Middle frontal gyrus (tissue), 1 donor: ENCODE measurements around the gene GTPBP4.
A peak's percentile ranks its signal among the peaks of the same experiment; 100 is the strongest.

Experiments used
- DNase-seq: peaks from one replicate; pipeline ENCODE4 v3.0.0-alpha.2; 2015; ENCODE audit warnings: low spot score; ENCODE audit errors: extremely low spot score

Gene GTPBP4

GRCh38 chr10:987870-988666 lies at the start of gene GTPBP4:
Gene GTPBP4 (plus strand): TSS chr10:988434. CDS start chr10:988480, 46 bp downstream.
- peak; percentile 95 for DNase-seq

DNA sequence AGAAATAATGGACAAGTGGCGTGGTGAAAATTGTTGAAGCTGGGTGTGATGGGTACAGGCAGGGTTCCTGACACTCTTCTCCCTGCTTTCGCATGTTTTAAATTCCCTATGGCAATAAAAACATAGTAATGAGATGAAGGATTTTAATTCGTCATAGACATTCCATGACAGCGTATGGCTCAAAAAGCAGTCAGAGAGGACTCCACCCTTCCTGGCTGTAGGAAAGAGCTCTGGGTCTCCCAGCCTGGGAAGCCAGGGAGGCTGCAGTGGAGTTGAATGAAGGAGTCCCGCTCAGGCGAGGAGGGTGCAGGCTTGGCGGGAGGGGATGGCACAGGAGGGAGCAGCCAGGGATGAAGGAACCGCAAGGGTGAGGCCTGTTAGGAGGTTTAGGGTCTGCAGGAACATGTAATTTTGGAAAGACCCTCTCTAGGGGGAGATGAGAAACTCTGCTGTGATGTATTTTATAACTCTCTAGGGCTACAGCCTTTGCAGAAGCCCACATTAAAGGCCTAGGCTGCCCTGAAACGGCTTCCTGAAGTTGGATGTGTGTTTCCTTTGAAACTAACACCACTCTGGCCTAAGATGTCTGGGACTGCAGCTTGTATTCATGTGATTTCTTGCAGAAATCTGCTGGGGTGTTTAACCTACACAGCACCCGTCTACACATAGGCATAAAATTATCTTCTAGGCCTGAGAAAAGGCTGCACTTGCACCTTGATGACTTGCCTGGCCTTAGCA lies 49.1 kb upstream of the GTPBP4 start:
- DNase-seq: no peak

DNA sequence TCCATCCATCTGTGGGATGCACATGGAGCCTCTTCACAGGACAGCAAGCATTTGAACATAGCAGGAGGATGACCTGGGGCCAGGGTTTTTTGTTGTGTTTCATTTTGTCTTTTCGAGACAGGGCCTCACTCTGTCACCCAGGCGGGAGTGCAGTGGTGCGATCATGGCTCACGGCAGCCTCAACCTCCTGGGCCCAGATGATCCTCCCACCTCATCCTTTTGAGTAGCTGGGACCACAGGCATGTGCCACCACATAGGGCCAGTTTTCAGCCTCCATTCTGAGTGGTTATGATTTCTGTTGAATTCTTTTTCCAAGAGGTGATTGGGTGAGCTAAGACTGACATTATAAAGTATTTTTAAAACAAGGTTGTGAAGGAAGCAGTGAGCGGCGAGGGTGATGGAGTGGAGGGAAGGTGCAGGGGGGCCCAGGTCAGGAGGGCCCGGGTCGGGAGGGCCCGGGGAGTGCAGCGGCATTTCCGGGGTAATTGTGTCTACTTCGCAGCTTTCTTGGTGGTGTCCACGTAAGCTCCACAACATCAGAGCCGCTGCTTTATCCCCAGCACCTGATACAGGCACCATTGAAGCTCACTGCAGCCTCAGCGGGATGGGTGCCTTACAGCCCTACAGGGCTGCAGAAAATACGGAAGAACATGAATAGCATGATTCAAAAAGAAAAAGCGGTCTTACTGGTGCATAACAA lies 44.8 kb upstream of the GTPBP4 start:
- no peak for DNase-seq

DNA sequence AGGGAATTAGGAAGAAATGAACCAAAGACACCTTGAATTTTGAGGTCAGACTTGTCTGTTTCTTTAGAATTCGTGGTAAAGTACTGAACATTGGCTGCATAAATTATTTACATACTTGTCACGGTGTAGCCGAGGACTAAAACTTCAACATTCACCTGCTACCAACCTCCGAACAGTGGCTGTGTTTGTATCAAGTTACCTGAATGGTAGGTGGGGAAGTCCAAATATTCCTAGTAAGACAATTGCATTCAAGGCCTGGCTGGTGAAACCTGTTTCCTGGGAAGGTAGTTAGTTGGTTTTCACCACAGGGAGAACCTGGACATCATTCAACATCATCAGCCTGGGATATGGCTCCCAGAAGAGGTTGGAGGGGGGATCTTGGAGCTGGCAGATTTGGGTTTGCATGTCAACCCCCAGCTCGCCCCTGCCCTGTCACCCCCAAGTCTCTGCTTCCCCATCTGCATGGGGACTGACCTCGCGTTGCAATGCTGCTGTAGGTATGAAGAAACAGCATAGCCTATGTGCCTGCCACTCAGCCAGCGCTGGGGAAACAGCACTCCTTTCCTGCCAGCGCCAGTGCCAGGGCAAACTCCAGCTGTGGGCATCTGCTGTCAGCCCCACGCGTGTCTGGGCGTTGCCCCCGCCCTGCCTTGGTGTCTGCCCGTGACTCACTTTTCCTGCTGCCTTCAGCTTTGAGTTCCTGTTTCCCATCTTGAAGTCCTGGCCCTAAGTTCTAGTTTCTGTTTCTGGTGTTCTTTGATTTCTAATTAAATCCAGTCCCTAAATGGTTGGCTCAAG lies 44.0 kb upstream of the GTPBP4 start:
- no peak for DNase-seq

DNA sequence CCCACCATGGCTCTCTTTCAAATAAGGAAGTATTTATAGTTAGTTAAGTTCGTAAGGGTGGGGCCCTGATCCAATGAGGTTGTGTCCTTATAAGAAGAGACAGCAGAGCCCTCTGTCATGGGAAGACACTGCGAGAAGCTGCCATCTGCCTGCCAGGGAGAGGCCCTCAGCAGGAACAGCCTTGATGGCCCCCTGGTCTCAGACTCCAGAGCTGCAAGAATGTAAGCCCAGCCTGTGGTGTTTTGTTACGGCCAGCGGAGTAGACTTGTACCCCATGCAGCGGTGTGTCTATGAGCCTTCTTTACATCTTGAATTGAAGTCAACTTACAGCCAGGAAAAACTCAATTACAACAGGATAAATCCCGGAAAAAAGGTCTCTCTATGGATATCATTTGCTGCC lies 42.5 kb upstream of the GTPBP4 start:
- no peak for DNase-seq

GRCh38 chr10:947051-947450 lies 41.2 kb upstream of the GTPBP4 start:
- DNase-seq: no peak

- no peak for DNase-seq
These were observed 40.4 kb upstream of the GTPBP4 start for GRCh38 chr10:947881-948280.

- DNase-seq: no peak
These were observed 39.9 kb upstream of the GTPBP4 start for GRCh38 chr10:948347-948746.

DNA sequence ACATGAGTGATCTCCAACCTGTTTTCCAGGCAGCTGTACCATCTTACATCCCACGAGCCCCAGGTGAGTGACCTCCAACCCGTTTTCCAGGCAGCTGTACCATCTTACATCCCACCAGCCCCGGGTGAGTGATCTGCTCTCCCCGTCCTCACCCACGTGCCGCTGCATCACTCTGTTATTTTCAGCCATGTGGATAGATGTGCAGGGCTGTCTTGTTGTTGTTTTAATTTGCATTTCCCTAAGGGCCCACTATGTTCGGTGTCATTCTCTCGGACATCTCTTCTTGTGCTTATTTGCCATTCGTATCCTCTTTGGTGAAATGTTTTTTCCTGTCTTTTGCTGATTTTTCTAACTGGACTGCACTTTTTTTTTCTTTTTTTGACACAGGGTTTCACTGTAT lies 38.8 kb upstream of the GTPBP4 start:
- no peak for DNase-seq

- DNase-seq: no peak
These were observed 34.4 kb upstream of the GTPBP4 start for GRCh38 chr10:953836-954235.

DNA sequence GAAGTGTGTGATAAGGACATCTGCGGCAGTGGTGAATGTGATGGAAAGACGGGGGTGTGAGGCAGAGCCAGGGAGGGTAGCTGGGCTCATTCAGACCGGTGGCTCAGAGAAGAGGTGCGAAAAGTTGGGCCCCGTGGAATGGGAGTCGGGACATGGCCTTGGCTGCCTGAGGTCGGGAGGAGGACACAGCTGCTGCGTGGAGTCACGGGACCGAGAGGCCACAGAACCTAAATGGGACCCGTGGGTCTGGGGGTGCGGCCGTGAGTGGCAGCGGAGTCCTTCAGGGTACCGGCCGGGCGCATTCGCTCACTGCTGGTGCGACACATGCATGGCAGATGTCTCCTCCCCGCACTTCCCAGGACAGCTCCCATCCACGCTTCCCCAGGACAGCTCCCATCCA lies 33.8 kb upstream of the GTPBP4 start:
- no peak for DNase-seq

GRCh38 chr10:955127-955819 lies 33.0 kb upstream of the GTPBP4 start:
- no peak for DNase-seq

GRCh38 chr10:955820-956217 lies 32.4 kb upstream of the GTPBP4 start:
- DNase-seq: no peak

GRCh38 chr10:958106-958505 lies 30.1 kb upstream of the GTPBP4 start:
- DNase-seq: no peak

DNA sequence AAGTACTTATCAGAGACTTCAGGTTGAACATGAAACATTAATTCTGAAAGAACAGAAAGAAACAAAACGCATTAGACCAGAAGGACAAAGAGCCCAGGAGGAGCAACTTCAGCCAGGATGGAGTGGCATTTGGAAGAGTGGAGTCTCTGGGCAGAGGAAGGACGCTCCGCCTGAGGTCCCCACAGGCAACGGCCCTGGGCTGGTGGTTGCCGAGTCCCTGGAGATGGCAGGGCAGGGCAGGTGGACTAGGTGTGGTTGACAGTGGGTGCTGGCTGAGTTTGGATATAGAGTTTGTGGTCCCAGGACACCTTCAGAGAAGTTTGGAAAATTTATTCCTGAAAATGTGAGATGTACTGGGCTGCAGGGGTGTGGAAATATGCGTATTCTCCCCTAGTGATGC lies 29.4 kb upstream of the GTPBP4 start:
- DNase-seq: no peak

- DNase-seq: no peak
These were observed 25.9 kb upstream of the GTPBP4 start for GRCh38 chr10:962342-962741.

DNA sequence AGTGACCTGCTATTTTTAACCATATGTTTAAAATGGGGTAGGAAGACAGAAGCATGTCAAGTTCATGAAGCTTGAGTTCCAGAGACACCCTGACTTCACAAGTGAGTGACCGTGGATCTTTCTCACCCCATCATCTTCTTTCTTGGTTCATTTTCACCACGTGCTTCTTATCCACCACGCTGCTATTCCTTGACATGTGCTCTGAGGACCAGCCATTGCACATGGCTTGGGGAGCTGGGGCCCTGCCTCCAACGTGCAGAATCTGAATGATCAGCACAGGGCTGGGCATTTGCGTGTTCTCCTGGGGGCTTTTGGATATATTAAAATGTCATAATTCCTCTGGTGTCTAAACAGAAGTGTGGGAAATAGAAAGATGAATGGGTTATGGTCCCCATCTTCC lies 25.0 kb upstream of the GTPBP4 start:
- no peak for DNase-seq

DNA sequence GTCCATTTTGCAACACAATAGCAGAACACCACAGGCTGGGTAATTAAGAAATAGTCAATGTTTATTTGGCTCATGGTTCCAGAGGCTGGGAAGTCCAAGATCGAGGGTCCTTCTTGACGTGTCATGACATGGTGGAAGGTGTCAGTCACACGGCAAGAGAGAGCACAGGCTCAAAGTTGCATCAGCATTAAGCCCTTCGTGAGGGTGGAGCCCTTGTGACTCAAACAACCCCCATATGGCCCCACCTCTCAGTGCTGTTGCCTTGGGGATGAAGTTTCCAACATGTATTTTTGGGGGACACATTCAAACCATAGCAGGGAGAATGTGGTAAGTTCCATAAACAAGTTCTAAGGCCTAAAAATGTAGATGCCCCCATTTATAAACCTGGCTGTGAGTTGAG lies 24.6 kb upstream of the GTPBP4 start:
- DNase-seq: no peak

GRCh38 chr10:964321-964987 lies 23.8 kb upstream of the GTPBP4 start:
- DNase-seq: no peak

DNA sequence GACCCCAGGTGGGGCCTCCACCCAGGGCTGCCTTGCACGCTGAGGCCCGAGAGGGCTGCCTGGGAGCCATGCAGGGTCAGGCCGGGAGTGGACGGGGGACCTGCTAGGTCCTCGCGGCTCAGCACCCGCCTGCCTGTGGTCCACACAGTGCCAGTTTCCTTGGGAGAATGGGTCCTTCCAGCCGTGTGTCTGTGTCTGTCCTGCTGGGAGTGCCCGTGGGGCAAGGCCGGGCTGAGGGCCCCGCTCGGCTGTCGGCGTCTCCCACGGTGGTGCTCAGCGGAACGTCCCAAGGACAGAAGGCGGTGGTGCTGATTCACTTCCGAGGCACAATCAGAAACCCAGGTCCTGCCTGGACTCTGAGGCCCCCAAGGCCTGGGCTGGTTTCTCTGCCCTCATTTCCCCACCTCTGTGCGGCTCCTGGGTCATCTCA lies 23.2 kb upstream of the GTPBP4 start:
- DNase-seq: no peak
